NCI-H82 (cell line): ENCODE measurements around the gene MED8.

ENCODE experiments used
- DNase-seq: peaks from one replicate; lab custom pipeline; 2025; lab: John Stamatoyannopoulos, UW

Gene MED8

DNA sequence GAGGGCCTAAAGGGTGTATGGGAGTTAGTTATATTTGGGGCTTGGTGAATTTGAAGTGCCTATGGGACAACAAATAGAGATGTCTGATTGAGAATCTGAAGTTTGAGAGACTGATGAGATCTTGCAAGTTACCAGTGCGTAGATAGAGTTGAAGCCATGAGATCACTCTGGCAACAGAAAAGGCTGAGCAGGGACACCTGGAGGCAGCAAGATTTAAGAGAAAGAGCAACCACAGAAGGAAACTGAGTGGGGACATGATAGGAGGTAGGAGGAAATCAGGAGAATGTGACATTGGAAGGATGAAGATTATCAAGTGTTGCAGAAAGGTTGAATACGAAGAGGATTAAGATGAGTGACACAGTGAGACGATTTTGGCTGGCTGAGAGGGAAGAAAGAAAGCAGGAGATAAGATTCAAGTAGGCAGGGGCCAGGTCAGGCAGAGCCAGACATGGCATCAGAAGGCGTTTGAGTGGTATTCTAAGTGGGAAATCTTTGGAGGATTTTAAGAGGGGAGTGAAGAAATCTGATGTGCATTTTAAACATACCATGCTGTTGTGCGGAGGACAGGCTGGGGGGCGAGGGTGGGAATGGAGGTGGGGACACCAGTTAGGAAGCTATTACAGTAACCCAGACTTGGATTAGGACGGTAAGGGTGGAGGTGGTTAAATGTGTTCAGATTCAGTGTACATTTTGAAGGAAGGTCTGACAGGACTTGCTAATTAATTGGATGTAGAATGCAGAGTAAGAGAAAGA is 55.0 kb downstream of the MED8 start:
- DNase-seq: no peak
